SW480 (cell line): ENCODE measurements around the gene SPNS3.
A peak's percentile ranks its signal among the peaks of the same experiment; 100 is the strongest.

Experiments
- DNase-seq: peaks from one replicate; pipeline ENCODE4 v3.0.0-alpha.2; 2016; ENCODE audit warnings: low spot score

SPNS3 gene

DNA sequence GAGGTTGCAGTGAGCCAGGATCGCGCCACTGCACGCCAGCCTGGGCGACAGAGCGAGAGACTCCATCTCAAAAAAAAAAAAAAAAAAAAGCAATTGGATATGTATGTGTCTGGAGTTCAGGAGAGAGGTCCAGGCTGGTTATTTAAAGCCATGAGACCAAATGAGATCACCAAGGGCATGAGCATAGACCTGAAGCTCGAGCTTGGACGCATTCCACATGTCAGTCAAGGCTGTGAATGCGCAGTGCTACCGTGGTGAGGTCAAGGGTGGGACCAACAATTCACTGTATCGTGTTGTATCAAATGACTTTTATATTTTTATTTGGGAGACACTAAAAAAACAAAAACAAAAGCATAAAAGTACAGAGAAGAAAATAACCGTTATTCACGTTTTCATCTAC, 35.8 kb downstream of the SPNS3 start:
- no peak for DNase-seq

DNA sequence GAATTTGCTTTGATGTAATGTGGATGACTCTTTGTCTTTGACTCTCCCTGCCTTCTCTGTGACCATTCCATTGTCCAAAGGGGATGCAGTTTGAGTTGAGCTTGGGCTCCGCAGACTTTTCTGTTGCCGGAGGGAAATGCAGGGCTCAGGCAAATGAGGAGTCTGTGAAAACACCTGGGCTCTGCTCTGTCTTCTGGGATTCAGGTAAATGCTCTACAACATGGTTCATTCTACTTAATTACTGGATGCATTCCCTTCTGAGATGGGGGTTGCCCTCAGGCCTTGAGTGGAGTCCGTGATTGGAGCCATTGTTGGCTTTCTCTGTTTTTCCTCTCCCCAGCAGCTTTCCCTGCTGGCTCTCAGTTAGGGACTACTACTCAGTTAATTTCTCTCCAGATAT, 38.5 kb downstream of the SPNS3 start:
- DNase-seq, result no peak

DNA sequence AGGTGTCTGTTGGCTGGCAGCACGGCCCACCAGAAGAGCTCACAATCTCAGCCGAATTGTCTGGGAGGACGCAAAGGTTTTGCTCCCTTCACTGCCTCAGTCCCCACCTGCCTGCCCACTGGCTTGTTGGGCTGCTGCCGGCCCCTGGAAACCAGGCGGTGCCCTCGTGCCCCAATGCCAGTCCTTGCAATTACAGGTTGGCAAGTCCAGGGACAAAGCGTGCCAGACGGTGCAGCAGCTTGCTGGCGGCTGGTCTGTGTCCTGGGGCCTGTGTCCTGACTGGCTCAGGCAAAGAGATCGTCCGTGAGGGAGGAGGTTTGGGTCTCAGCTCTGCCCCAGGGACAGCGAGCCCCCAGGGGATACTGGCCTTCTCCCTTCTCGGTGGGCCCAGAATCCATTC, 40.4 kb downstream of the SPNS3 start:
- no peak for DNase-seq

DNA sequence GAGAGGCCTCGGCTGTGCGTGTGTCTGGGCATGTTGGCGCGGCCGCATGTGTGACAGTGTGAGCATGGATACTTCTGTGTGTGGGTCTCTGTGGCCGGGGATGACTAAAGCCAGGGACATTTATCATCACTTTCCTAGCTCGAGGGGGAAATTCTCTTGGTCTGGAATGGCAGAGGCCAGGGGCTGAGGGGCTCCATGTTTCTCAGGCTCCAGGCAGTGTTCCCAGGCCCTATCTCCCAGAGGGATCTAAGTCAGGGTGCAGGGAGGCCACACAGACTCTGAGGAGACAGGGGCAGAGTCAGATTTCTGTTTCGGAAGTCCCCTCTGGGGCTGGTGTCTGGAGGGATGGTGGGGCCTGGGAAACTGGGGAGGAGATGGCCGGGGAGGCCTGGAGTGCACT, 41.3 kb downstream of the SPNS3 start:
- DNase-seq, result no peak

DNA sequence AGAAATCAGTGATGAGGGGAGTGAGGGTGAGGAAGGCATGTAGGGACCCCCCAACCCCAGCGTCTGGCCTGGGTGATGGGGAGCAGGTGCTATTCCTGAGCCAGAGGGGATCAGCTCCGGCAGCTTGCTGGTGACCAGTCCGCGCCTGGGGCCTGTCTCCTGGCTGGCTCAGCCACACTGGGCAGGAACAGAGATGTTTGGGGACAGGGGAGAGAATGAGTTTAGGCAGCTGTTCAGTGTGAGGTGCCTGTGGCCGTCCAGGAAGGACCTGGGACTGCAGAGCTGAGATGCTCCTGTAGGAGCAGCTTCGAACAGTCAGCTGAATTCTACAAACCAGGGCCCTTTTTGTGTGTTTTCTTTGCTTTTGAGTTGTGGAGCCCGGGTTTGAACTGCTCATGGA, 41.7 kb downstream of the SPNS3 start:
- DNase-seq, result peak; percentile 24

DNA sequence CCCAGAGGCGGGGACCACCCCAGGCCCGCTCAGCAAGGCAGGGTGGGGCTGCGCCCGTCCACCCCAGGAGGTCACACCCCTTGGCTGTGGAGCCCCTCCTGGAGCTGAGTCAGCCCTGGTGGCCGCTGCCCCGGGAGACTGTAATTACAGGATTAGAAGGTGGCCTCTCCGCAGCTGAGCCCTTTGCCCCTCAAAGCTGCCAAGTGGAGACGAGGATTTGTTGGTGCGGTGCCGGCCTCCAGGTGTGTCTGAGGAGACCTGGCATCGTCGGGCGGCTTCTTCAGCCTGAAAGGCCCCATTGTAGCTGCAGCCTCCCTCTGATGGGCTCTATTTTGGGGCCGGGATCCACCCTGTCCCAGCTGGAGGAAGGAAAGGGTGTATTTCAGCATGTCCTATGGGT, 42.3 kb downstream of the SPNS3 start:
- DNase-seq, result peak; percentile 83

DNA sequence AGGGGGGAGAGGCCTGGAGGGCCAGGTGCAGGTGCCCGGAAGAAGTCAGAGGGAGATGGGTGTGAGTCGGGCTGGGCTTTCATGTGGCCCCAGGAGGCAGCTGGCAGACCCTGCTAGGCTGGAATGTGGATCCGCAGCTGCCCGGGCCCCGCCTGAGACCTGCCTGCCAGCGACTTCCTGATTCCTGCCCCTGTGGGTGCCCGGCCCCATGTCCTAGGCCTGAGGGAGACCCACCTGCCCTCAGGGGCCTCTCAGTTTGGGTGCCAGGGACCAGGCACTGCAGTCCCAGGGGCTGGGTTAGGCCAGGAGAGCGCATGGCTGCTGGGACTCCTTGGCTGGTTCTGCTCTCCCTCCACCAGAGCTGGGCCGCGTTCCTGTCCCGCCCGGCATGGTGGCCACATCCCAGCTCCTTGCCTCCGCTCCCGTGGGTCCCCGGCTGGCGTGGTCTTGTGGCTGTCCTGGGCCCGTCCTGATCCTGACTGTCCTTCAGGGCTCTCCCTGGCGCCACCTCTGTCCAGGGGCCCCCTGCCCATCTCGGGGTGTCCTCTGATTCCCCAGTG, 42.9 kb downstream of the SPNS3 start:
- DNase-seq, result peak; percentile 97

DNA sequence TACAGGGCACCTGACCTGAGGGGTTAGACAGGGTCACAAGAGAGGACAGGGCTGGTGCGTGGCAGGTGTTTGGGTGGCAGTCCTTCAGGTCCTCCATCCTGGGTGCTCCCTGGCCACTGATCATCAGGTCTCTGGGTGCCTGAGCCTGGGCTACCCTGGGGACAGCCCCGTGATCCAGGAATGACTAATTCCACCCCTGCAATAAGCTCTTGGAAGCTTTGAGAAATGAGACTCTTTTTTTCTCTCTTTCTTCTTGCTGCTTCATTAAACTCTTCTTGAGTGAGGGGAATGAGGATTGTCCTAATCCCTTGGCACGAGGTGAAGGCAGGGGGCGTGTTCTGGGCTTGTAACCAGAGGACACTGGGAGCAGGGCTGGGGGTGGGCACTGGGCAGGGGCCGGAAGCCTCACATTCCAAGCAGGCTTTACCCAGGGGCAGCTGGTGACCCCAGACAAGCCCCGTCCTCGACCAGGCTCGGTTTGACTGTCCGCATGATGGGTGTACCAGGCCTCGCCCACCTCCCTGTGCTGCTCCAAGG, 43.6 kb downstream of the SPNS3 start:
- DNase-seq, result peak; percentile 52

DNA sequence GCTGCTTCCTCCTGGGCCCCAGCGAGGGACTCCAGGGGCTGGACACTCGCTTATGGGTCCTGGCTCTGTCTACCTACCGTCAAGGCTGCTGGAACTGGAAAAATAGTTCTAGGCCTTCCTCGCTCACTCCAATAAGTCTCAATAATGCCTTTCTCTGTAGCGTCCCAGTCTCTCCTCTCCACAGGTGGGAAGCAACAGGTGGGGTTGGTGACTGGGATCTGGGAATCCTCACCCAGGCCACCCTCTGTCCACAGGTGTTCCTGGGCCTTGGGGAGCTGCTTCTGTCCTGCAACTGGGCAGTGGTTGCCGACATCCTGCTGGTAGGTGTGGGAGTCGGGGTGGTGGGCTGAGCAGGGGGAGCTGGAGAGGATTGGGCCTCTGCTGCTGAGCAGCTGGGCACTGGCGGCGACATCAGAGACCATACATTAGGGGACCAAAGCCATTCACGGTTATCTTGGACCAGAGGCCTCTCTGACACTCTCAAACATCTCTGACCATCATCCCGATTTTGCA, 44.6 kb downstream of the SPNS3 start:
- no peak for DNase-seq

DNA sequence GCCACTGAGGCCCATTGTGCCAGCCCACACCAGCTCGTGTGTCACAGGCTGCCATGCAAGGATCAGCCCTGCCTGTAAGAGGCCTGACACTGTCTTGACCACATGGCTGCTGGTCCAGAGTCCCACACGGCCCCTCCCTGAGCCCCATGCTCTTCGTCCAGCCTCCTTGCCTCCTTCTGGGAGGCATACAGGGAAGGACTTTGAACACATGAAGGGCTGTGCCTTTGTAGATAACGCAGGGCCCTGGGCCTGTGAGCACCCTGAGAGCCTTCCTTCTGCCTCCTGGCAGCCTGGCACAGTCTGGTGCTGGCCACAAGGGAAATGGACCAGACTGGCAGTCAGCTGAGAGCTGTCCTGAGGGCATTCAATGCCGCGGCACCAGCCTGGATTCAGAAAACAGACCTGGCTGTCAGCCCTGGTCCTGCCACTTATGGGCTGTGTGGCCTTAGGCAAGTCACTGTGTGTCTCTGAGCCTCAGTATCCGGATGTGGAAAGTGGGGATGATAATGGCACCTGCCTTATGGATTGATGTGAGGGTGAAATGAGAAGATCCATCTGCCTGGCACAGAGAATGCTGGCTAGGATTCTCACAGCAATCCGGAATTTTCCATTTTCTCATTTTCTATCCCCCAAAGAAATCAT, 45.7 kb downstream of the SPNS3 start:
- DNase-seq, result no peak

DNA sequence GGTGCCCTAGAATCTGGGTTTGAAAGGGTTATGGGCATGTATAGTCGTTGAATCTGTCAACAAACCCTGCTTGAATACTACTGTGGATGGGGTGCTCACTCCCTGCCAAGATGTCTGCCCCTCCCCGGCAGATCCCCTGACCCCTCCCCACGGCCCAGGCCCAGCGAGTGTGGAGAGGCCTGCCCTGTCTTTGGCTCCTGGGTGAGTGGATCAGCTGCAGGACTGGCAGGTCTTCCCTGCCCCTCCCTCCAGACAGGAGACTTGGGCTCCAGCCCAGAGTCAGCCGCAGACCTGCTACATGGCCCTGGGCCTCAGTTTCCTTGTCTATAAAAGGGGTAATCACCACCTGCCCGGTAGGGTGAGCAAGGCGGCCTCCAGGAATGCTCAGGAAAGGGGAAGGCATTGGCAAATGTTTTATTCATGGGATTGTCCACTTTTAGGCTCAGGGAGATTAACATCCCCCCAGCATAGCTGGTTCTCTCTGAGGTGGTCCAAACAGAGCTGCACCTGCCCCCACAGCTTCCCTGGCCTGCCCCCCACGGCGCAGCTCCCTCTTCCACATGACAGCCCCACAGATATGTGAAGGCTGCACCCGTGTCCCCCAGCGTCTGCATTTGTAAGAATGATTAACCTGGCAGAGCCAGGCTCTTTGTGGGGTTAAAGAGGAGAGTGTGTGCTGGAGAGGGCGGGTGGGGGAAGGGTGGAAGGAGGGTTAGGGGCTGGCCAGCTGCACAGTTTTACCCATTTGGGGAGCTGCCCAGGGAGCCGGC, 46.4 kb downstream of the SPNS3 start:
- no peak for DNase-seq

DNA sequence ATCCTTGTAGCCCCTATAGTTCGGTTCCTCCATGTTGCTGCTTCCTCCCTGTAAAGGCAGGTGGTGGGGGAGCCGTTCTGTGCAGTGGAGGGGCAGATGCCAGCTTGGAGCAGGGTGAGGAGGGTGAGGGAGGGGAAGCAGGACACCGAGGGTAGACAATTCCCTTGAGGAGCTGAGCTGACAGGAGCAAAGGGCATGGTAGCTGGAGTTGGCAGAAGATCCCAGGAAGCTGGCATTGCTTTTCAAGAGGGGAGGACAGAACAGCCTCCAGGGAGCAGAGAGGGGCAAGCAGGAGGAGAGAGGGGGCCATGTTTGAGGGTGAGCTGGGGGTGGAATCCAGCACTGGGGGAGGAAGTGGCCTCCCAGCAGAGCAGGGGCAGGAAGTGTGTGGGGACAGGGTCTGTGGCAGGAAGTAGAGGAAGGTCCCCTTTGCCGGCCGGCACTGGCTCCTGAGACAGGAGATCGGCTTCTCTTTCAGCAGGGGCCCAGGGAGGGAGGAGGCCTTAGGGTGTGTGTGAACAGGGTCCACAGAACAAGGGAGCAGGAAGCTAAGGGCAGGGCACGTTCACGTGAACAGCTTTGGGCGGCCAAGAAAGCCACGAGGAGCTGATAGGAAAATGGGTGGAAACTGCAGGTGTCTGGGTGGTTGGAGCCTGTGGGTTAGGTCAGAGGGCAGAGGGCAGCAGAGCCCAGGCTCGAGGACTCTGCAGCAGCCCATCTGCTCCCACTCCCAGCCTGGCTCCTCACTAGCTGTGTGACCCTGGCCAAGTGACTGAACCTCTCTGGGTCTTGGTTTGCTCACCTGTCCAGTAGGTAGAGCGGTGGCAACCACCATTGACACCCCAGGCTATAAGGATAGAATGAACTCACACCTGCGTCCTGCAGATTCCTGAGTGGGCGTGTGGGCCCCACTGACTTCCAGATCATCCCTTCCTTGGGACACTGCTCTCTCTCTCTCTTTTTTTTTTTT, 47.5 kb downstream of the SPNS3 start:
- DNase-seq, result peak; percentile 58

DNA sequence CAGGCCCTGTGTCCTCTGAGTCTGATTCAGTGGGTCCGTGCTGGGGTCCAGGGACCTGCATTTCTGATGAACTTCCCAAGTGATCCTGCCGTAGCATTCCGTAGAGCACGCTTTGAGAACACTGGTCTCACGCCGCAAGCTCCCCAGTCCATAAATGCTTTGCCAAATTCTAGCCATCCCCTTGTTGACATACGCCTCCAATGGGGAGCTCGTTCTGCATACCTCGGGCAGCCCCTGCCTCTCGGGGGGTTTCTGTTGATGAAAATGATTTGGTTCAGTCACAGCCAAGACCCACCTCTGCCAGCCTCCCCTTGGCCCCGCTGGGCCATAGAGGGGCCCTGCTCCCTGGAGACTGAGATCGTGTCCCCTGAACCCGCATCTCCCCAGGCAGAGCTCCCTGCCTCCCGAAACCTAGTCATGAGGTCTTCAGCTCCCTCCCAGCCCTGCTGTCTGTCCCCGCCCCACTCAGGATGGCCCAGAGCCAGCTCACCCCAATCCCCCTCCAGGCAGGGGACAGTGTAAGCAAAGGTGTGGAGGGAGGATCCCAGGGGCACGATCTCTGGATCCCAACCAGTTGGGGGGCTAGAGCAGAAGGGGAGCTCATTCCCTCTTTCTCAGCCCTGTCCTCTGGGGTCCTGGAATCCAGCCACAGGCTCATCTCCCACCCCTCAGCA, 48.7 kb downstream of the SPNS3 start:
- peak; percentile 39 for DNase-seq

DNA sequence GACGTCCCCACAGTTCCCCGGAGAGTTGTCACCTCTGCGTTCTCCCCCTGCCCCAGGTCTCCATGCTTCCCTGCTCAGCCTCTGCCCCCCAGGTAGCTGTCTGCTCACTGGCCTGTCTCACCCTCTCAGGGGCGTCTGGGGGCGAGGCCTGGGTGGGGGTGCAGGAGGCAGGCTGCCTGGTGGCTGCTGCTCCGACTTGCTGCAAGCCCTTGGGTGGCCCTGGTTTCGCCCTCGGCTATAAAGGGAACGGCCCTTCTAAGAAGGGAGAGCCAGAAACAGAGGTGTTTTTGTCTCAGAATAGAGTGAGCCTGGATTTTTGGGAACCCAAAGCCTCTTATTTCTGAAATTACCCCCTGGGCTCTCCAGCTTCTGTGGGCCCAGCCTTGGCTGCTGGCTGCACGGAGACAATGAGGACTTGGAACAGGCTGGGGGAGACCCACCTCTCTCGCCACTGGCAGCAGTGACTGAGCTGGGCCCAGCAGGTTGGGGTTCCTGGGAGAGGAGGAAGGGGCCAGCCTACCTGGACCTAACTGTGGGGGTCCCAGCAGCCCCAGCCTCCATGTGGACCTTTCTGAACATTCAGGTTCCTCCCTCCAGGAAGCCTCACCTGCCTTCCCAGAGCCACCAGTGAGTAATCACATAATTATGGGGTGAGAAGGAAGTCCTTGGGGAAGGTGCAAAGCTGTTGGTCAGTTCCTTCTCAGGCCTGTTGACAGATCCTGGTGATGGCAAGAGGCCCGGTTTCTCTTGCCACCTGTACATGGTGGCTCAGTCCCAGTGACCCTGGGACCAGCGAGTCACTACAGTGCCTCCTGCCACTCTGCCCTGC, 49.5 kb downstream of the SPNS3 start:
- DNase-seq, result peak; percentile 90

DNA sequence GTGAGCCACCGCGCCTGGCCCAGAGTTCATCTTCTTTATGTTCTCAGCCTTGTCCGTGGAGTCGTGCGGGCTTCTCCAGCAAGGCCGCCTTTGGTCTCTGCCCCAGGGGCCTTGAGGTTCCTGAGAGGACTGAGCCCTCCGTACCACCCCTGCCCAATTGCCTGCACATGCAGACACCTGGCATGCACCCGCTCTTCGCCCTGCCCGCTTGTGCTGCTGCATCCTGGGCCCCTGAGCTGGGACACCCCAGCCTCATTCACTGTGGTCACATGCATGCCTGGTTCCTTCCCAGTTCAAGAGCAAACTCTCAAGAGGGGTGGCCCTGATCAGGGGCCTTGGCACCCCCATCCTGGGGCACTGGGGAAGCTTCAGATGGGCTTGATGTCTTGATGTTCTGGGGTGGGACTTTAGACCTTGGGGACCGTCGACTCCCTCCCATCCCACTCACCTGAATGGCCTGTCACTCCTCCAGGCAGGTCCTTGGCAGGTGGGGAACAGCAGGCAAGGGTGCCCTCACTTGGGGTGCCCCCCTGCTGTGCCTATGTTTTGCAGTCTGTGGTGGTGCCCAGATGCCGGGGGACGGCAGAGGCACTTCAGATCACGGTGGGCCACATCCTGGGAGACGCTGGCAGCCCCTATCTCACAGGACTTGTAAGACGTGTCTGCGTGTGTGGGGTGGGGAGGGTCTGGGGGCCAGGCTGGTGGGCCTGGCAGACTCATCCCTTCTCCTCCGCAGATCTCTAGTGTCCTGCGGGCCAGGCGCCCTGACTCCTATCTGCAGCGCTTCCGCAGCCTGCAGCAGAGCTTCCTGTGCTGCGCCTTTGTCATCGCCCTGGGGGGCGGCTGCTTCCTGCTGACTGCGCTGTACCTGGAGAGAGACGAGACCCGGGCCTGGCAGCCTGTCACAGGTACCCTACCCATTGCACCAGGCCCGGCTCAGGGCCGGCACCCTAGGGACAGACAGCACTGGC, 52.2 kb downstream of the SPNS3 start:
- no peak for DNase-seq

DNA sequence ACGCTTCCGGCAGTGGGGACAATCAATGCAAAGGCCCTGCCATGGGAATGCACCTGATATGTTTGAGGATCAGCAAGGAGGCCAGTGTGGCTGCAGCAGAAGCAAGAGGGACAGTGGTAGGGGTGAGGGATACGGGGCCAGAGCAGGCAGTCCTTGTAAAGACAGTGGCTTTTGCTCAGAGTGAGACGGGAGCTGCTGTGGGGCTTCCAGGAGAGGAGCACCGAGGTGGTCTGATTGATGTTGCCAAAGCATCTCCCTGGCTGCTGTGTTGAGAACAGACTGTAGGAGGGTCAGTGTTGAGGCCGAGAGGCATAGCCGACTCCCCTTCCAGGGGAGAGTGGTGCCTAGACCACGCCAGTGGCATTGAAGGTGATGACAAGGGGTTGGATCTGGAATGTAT, 53.6 kb downstream of the SPNS3 start:
- DNase-seq, result no peak

DNA sequence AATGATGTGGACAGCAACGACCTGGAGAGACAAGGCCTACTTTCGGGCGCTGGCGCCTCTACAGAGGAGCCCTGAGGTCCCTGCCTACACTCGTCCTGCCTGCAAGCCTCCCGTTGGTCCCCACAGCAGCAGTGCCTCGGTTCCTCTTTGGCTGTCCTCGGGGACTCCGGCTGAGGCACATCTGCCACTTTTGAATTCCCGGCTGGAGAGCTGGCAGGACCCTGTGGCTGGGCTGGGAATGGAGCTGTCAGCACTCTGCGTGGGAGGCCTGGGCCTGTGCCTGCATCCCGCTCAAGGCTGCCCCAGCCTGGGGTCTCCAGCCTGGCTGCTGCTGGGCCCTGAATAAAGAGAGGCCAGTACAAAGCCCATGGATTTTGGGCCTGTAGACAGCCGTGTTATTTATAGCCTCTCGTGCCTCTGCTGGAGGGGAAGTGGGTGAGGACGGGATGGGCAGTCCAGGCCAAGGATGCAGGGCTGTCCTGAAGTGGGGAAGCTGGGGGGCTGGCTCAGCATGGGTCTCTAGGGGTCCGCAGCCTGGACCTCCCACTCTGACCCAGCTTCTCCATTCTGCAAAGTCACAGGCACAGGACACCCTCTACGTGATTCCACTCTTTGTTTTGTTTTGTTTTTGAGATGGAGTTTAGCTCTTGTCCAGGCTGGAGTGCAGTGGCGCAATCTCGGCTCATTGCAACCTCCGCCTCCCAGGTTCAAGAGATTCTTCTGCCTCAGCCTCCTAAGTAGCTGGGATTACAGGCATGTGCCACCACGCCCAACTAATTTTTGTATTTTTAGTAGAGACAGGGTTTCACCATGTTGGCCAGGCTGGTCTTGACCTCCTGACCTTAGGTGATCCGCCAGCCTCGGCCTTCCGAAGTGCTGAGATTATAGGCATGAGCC, 54.3 kb downstream of the SPNS3 start:
- no peak for DNase-seq

DNA sequence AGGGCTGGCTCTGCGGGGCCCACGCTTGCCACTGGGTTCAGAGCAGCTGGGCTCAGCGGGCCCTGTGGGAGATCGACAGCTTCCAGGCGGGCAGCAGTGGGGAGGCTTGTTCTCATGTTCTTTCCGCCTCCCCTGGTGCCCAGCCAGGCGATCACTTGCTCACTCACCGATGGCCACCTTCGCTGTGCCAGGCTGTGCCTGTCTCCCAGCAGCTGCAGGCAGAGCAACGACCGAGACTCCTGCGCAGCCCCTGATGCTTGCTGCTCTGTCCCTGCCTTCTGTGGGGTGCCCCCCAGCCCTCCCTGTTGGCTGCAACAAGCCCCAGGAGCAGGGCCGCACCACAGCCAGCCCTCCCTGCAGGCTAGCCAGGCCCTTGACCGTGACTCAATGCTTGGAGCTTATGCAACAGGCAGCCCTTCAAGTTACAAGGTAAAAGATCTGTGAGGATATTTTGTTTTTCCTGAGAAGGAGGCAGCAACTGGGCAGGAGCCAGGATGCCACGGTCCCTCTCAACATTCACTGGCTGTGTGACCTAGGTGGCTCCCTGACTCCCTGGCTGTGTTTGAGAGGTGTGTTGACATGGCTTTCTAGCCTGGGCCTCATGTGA, 55.4 kb downstream of the SPNS3 start:
- DNase-seq, result no peak
